ENCODE measurements around the gene ACOT7.
"Not testable (repeated sequence)": the region's sequence is repeated elsewhere in the genome, so short reads cannot be mapped to it uniquely, and the experiment has no call there.

ACOT7 gene

DNA sequence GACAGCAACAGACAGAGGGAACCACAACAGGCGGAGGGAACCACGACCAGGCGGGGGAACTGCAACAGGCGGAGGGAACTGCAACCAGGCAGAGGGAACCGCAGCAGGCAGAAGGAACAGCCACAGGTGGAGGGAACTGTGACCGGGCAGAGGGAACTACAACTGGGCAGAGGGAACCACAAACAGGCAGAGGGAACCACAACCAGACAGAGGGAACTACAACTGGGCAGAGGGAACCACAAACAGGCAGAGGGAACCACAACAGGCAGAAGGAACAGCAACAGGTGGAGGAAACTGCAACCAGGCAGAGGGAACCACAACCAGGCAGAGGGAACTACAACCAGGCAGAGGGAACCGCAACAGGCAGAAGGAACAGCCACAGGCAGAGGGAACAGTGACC lies 85.9 kb downstream of the ACOT7 start:
- DNase-seq: not testable (repeated sequence)

GRCh38 chr1:6307099-6307498 lies 86.5 kb downstream of the ACOT7 start:
- DNase-seq: no peak

DNA sequence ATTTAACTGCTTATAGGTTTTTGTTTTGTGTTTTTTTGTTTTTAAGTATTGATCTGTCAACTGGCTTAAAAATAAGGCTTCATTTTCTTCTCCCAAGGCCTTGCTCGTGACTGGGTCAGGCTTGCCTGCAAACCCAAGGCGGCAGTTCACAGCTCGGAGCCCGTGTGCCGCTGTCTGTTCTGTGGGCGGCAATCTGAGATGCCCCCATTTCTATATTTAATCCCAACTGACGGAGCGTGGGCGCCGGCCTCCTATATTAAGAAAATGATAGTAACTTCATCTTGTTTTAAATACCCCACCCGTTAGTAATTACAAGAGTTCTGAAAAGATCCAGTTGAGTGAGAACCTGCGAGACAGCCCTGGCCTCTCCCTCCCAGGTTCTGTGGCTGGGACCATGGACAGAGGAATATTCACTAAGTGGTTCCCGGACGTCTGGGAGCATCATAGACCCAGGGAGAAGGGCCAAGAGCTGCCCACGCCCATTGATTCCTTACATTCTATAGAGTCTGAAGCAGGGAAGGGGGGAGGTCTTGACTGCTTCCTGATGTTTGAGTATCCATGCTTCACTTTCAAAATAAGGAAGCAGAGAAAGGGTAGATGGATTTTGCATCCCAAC lies 90.1 kb downstream of the ACOT7 start:
- no peak for DNase-seq

GRCh38 chr1:6302568-6302967 lies 91.0 kb downstream of the ACOT7 start:
- DNase-seq: no peak

DNA sequence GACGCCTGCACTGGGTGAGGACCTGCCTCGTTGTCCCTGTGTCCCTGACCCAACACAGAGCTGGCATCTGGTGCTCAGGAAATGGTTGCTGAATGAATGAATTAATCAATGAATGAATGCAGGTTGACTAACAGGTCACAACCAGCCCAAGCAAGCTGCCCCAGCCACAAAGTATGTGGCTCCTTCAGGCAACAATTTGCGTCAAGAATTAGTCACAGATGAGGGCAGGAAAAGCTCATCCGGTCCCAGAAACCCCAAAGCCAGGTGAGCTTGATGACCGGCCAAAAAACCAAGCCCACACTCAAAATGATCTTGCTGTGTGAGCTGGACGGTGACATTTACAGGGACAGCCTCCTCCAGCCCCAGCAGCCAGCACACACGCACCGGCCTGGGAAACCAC lies 92.0 kb downstream of the ACOT7 start:
- no peak for DNase-seq

- no peak for DNase-seq
These were observed 93.1 kb downstream of the ACOT7 start for GRCh38 chr1:6300342-6301048.

GRCh38 chr1:6299557-6300165 lies 93.9 kb downstream of the ACOT7 start:
- no peak for DNase-seq

DNA sequence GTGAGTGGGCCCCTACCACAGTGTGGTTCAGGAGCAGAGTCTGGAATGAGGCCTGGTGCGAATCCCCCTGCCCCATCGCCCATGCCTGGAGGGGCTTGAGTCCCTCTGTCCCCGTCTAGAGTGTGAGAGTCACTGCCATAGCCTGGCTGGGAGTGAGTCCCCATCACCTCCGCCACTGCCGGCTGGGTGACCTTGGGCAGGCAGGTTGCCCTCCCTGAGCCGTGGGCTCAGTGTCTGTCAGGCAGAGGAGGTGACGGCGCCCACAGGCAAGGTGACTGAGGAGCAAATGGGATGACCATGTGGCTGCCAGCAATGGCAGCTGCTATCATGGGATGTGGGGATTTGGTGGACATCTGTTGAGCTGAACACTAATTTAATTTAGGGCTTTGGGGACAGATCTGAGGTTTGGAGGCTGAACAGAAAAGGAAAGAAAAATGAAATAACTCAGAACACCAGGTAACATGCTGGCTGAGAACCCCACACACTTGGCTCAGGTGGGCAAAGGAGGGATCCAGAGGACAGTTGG lies 94.6 kb downstream of the ACOT7 start:
- DNase-seq: no peak

DNA sequence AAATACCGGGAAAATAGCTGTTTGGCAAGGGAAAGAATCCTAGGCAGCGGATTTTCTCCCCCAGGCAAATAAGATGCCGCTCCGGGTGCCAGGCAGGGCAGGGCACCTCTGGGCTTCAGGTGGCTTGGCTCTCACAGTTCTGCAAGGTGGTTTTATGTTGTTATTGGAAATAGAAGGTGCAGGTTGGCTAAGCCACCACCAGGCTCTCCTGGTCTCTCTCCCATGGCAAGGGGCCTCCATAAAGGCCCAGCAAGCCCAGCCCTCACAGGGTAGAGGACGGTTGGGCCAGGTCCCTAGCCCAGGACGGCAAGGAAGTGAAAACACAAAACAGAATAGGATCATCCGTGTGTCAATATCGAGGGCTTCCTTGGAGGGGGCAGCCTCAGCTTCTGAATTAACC lies 95.0 kb downstream of the ACOT7 start:
- DNase-seq: no peak

DNA sequence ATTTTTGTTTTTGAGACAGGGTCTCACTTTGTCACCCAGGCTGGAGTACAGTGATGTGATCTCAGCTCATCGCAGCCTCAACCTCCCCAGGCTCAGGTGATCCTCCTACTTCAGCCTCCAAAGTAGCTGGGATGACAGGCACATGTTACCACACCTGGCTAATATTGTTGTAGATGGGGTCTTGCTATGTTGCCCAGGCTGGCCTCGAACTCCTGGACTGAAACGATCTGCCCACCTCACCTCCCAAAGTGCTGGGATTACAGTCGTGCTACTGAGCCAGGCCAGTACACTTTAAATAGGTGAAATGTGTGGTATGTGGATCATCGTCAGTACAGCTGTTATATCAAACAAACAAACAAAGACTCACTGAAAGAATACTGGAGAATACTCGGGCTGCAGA lies 97.7 kb downstream of the ACOT7 start:
- DNase-seq: no peak

DNA sequence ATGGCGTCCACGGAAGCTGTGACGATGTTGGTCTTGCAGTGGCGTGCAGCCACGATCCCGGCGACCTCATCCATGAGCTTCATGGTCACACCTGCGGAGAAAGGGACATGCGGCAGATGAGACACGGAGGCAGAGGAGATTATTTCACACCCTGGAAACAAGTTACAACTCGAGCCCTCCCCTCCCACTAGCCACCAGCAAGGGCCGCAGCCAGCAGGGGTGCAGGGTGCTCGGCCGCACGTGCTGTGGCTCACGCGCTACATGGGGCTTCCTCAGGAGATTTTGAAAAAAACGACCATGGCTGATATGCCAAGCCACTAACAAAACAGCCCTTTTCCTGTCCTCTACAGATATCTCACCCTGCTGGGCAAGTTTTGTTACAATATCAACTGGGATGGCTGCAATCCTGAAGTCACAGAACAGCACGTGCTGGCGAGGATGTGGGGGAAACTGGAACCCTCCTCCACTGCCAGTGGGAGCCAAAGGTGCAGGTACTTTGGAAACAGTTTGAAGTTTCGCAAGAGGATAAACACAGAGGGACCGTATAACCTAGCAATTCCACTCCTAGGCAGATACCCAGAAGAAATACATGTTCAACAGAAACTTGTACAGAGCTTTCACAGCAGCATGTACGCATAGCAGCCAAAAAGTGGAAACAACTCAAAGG lies 98.5 kb downstream of the ACOT7 start:
- DNase-seq: no peak

- no peak for DNase-seq
These were observed 99.3 kb downstream of the ACOT7 start for GRCh38 chr1:6294080-6294889.

GRCh38 chr1:6292102-6292501 lies 101.5 kb downstream of the ACOT7 start:
- DNase-seq: no peak

DNA sequence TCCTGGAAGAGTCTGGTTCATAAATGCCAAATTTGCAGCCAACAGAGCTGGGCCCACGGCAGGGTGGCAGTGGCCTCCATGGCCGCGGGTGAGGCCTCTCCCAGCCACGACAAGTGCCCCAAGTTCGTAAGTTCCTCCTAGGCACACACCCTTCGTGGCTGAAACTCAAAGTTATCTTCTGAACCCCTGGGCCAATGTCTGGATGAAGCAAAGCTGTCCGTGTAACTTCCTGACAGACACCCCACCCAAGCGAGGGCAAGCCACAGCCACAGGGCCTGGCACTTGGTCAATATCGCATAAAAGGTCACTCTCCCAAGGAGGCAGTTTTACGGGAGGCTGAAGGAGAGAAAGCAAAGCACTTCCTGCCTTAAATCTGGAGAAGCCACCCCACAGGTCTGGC lies 104.9 kb downstream of the ACOT7 start:
- no peak for DNase-seq

GRCh38 chr1:6288026-6288425 lies 105.5 kb downstream of the ACOT7 start:
- no peak for DNase-seq

GRCh38 chr1:6287431-6287886 lies 106.1 kb downstream of the ACOT7 start:
- DNase-seq: no peak

DNA sequence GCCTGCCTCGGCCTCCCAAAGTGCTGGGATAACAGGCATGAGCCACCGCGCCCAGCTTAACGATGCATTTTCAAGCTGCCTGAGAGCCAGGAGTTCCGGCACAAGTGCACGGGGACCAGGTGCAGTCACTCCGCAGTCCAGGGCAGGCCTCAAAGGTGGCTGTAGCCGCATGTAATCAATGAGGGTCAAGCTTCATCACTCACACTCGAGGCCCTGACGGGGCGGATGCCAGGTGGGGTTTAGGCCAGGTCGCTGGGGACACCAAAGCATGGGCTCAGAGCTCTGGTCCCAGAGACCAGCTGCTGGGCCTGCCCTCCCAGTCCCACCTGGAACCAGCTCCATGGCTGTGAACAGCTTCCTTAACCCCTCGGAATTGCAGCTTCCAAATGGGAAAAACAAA lies 106.5 kb downstream of the ACOT7 start:
- DNase-seq: no peak

- no peak for DNase-seq
These were observed 107.3 kb downstream of the ACOT7 start for GRCh38 chr1:6286266-6286665.

GRCh38 chr1:6285336-6285735 lies 108.2 kb downstream of the ACOT7 start:
- DNase-seq: no peak

DNA sequence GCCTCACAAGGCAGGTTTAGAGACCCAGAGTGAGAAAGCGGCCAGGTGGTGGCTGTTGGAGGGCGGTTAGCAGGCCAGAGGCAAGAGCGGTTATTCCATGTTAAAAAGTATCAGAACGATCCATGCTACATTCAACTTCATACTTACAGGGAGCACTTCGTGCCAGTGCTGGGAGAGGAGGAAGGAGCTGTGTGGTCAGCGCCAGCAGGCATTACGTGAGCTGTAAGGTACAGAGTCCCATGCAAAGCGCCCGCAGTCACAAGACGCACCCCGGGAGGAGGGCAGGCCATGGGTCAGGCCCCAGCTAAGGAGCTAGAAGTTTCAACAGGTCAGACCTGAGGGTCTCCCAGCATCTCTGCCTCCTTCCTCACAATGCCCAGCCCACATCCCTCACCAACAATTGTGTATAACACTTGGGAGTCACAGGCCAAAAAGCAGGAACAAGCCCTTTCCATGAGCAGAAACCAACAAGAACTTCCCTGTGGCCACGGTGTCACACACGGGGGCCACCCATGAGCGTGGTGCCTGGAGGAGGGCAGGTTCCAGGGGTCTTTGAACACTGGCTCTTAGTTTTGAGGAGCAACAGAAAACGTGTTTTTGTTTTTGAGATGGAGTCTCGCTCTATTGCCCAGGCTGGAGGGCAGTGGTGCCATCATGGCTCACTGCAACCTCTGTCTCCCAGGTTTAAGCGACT lies 110.8 kb downstream of the ACOT7 start:
- DNase-seq: no peak

DNA sequence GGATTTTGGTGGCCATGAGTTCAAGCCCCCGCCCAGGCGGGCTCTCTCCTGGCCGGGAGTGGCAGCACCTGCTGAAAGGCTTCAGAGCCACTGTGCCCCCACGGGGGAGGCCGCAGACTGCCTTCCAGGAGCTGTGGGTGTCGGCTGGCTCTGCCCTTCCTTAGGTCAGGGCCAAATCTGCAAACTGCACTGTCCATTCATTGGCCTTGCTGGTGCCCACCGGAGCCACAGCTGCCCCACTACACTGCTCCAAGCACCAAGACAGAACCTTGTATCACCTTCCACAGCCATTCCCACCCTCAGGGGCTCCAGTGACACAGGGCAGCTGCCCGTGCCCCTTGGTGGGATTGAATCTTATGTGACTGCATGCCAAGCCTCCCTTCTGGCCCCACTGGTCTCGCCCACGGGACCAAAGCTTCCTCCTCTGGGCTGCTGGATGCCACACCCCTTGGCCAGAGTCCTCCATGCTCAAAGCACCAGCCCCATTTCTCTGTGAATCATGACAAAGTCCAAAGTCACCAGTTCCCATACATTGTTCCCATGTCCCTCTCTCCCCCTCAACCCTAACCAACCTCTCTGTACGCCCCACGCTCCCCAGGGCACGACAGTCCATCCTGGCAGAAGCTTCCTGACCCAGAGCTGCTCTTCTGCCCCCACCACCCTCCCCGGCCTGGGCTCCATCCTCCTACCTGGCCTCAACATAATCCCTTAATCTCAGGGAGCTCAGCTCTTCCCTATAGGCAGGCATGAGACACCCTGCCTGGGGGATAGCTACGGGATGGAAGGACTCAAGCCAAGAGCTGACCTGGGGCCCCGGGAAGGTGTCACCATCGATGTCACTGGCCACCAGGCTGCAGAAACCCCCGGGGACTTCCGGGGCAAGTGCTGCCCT lies 111.8 kb downstream of the ACOT7 start:
- no peak for DNase-seq

Measured in activated effector memory CD4-positive, alpha-beta T cell treated with anti-CD3 and anti-CD28 coated beads, Interleukin-2, amount 50 U/mL, for 16 hours (primary cell).